ENCODE results near the gene USP9Y. TPM values are rescaled to one million over a fixed set of nuclear protein-coding genes. Genes with fewer than 3 reads are reported as not detected.

Gene USP9Y
- total and polyA plus RNA-seq, 12 donors: 9.3 to 41.2 (median 32.1) TPM; not detected in 3

- TF ChIP-seq CTCF (IDR thresholded peaks at IDR 0.05): no peak
- ATAC-seq (no peak), DNase-seq (no peak)
- Histone ChIP-seq H3K4me1 (no peaks in the 10 kb centered on the region), H3K9me3 (no peaks in the 10 kb centered on the region), H3K36me3 (peaks cover 0 to 95% (median 0%) of the 10 kb centered on the region in 9 donors), H3K27ac (no peak overlapping the region), H3K4me3 (no peak overlapping the region), H3K27me3 (no peaks in the 10 kb centered on the region)
- 89 to 94% methylated on average over 2 of the region's 2 CpGs for WGBS, 2 donors
- intact Hi-C loops (cut with DNase I): no loop called here
Measured at GRCh38 chrY:12741414-12741813, 40.4 kb downstream of the USP9Y start.

DNA sequence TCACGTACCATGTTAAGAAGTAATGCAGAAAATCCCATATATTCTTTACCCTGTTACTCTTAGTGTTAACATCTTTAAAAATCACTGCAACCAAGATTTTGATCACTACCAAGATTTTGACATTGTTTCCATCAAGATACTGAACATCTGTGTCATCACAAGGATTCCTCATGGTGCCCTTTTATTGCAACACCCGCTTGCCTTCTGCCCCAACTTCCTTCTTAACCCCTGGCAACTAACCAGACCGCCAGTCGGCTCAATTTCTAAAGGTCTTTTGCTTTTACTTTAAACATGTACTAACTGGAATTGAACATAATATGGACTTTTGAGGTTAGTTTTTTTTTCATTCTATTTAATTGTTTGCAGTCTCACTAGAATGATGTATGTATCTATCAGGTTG is 41.7 kb downstream of the USP9Y start:
- H3K9me3 ChIP-seq: no peaks in the 10 kb centered on the region
- no peak for TF ChIP-seq CTCF (IDR thresholded peaks at IDR 0.05)
- H3K27ac ChIP-seq: no peak overlapping the region
- 96 to 98% methylated on average over 4 of the region's 4 CpGs for WGBS, 2 donors
- H3K36me3 ChIP-seq: peaks cover 0 to 82% (median 0%) of the 10 kb centered on the region in 9 donors
- no peak for ATAC-seq
- no peak for DNase-seq
- H3K4me3 ChIP-seq: no peak overlapping the region
- no peaks in the 10 kb centered on the region for H3K27me3 ChIP-seq
- intact Hi-C loops (cut with DNase I): no loop called here
- no peaks in the 10 kb centered on the region for H3K4me1 ChIP-seq

DNA sequence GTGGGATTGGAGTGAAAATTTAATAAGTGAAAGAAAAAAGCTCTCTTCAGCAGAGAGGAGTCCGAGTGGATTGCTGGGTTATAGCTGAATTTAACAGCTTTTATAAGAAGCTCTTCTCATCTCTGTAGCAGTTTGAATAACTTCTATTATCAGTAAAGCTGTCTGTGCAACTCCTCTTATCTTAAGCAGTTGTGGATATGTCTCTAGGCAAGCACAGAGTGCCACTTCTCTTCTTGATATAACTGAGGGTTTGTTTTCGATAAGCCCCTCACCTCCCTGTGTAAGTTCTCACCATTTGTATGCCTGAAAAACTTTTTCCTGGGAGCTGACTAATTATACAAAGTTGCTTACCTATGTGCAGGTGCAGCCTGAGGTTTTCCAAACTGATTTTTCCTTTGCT is 43.1 kb downstream of the USP9Y start:
- DNase-seq (no peak), ATAC-seq (no peak)
- intact Hi-C loops (cut with DNase I): no loop called here
- H3K4me3 ChIP-seq: no peak overlapping the region
- H3K4me1 ChIP-seq: no peaks in the 10 kb centered on the region
- H3K36me3 ChIP-seq: peaks cover 0 to 68% (median 0%) of the 10 kb centered on the region in 9 donors
- WGBS, 2 donors: 49 to 60% methylated on average over 2 of the region's 2 CpGs
- no peaks in the 10 kb centered on the region for H3K27me3 ChIP-seq
- H3K9me3 ChIP-seq: no peaks in the 10 kb centered on the region
- H3K27ac ChIP-seq: no peak overlapping the region
- no peak for TF ChIP-seq CTCF (IDR thresholded peaks at IDR 0.05)

GRCh38 chrY:12749293-12749692 is 48.3 kb downstream of the USP9Y start:
- intact Hi-C loops (cut with DNase I): no loop called here
- Histone ChIP-seq H3K4me3 (no peak overlapping the region), H3K27ac (no peak overlapping the region), H3K27me3 (no peaks in the 10 kb centered on the region), H3K4me1 (no peaks in the 10 kb centered on the region), H3K9me3 (no peaks in the 10 kb centered on the region), H3K36me3 (peaks cover 0 to 25% (median 0%) of the 10 kb centered on the region in 9 donors)
- DNase-seq: no peak
- TF ChIP-seq CTCF (IDR thresholded peaks at IDR 0.05): no peak
- WGBS, 2 donors: 63 to 64% methylated on average over 1 of the region's 1 CpG
- no peak for ATAC-seq

All from heart right ventricle (tissue), 16 donors.